Heart right ventricle (tissue), 16 donors: Measurements from ENCODE around the gene TAS2R30. TPM values are rescaled to one million over a fixed set of nuclear protein-coding genes. Genes with fewer than 3 reads are reported as not detected.

Experiments used
- ATAC-seq, 8 donors: fragments of 200-7000 bp; cut with Tn5 transposase; one replicate each; pipeline ENCODE4 v1.9.1; 2020; ENCODE audit warnings: mild to moderate bottlenecking in 8 of 8, moderate library complexity in 8 of 8, moderate number of reproducible peaks in 1 of 8
- DNase-seq, 2 donors: peaks; one replicate each; pipeline ENCODE4 v3.0.0-alpha.2; 2020
- H3K27ac ChIP-seq, 10 donors: fragments of 200-600 bp; sonication (generic) in 2 of 10; one replicate each; pipeline versions ENCODE4 v1.5.0 to v1.8.0; 2020 to 2022; ENCODE audit warnings: mild to moderate bottlenecking in 3 of 10
- H3K27me3 ChIP-seq, 7 donors: fragments of 200-600 bp; one replicate each; pipeline ENCODE4 v1.8.0; 2021 to 2022; ENCODE audit warnings: mild to moderate bottlenecking in 2 of 7
- H3K36me3 ChIP-seq, 9 donors: fragments of 200-600 bp; sonication (generic) in 1 of 9; one replicate each; pipeline versions ENCODE4 v1.5.0 to v1.8.0; 2020 to 2022; ENCODE audit warnings: mild to moderate bottlenecking in 2 of 9
- H3K4me1 ChIP-seq, 9 donors: fragments of 200-600 bp; sonication (generic) in 1 of 9; one replicate each; pipeline versions ENCODE4 v1.5.0 to v1.8.0; 2020 to 2022; ENCODE audit warnings: mild to moderate bottlenecking in 4 of 9
- H3K4me3 ChIP-seq, 10 donors: fragments of 200-600 bp; sonication (generic) in 2 of 10; one replicate each; pipeline versions ENCODE4 v1.5.0 to v1.8.0; 2020 to 2022; ENCODE audit warnings: mild to moderate bottlenecking in 7 of 10, moderate library complexity in 2 of 10
- H3K9me3 ChIP-seq, 11 donors: fragments of 200-600 bp in 10 of 11; sonication (generic) in 2 of 11; one replicate each; pipeline versions ENCODE4 v1.5.0 to v1.8.0; 2013 to 2022; ENCODE audit warnings: mild to moderate bottlenecking in 2 of 11, control low read depth in 1 of 11, moderate library complexity in 1 of 11
- WGBS, 2 donors: extraction: QIAGEN DNeasy Blood & Tissue Kit; methylation state at CpG; one replicate each; pipeline ENCODE4 v1.1.7; 2013; ENCODE audit warnings: inconsistent platforms in 1 of 2; 5-methylcytosine and 5-hydroxymethylcytosine counted together
- intact Hi-C, 10 donors: fragments of 100-400 bp; cut with DNase I; formaldehyde crosslinking; loops; one replicate each; pipeline versions ENCODE4 v1.11.1 to v1.14.2; 2022
- polyA plus RNA-seq, 2 donors: library from polyadenylated mRNA; stranded (reverse); fragments of 200-250 nt; gene quantifications; one replicate each; pipeline ENCODE4 v1.2.3, GENCODE V29; 2013
- total RNA-seq, 10 donors: library from RNA; stranded (reverse); fragmentation: NEBNext Ultra II Directional in 3 of 10; extraction: Animal tissue kit (Norgen Biotek cat#: 25700) in 3 of 10; gene quantifications; one replicate each; pipeline versions ENCODE4 v1.2.1 to v1.2.4, GENCODE V29; 2021 to 2023
- TF ChIP-seq, protein P1 (sequence below), 9 donors: fragments of 200-600 bp; sonication (generic) in 2 of 9; IDR thresholded peaks; one replicate each; pipeline versions ENCODE4 v1.5.0 to v1.8.0; 2021 to 2022; ENCODE audit warnings: antibody characterized with exemption in 9 of 9, mild to moderate bottlenecking in 5 of 9, moderate library complexity in 1 of 9
- donor health status: Arrhythmogenic right ventricular cardiomyopathy.
- donor health status: ischemic (EF 13 %, LVEDD 7.1; RV severe dilation, severe dysfunction).
- donor health status: healthy with polysubstance abuse.
- donor health status: DM: no; HTN: yes; CAD: no.
- donor health status: DM: no; HTN: no; CAD: no.
- donor health status: ischemic (EF 25% LVEDD 6.9; RV normal size, moderate dysfunction).
- donor health status: ischemic (EF 25% LVEDD 5.7; RV mildly dilated, moderate dysfunction).
- donor health status: healthy.
- donor health status: DM: yes; HTN: yes; CAD: no.
- donor health status: Ischemic cardiomyopathy.
- donor health status: ischemic (EF 35%, LVEDD 5.7; RV mildly dilated, moderate dysfunction).
- donor health status: nonischemic (EF 11% LVEDD 7.7; RV severe dilation, severe dysfunction).
- donor health status: DM: yes; HTN: yes; CAD: no.
- donor health status: PGD.
- donor health status: ischemic (EF 29% LVEDD 5.4; RV normal size, mild dysfunction).
- donor health status: nonischemic (EF 23%, LVEDD 6.1; RV moderate dilation, normal function).

Gene TAS2R30
- total and polyA plus RNA-seq, 12 donors, result 0.60 to 1.5 (median 1.0) TPM; not detected in 2

DNA sequence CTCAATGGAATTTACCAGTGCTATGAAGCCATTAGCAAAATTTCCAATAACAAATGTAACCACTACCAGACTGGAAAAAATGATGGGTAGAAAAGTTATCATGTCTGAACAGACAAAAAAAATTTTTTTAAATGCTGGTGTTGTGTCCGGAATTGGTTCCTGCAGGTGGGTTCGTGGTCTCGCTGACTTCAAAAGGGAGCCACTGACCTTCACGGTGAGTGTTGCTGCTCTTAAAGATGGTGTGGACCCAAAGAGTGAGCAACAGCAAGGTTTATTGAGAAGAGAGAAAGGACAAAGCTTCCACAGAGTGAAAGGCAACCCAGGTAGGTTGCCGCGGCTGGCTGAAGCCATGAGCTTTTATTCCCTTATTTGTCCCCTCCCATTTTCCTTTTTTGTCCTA lies 42.3 kb downstream of the TAS2R30 start, which contains the start of gene TAS2R43:
TSS of gene TAS2R43 (minus strand) at position 186 of the 400 bp plus-strand sequence. CDS start at position 102, 84 bp downstream.
- intact Hi-C loops, result no loop called here
- Histone ChIP-seq H3K9me3 (no peaks in the 10 kb centered on the region), H3K27me3 (no peaks in the 10 kb centered on the region), H3K4me1 (peaks cover 0 to 5% (median 0%) of the 10 kb centered on the region in 9 donors), H3K27ac (no peak within 1 kb of the TSS), H3K4me3 (no peak within 1 kb of the TSS), H3K36me3 (no peaks in the 10 kb centered on the region)
- TF ChIP-seq, protein P1, sequence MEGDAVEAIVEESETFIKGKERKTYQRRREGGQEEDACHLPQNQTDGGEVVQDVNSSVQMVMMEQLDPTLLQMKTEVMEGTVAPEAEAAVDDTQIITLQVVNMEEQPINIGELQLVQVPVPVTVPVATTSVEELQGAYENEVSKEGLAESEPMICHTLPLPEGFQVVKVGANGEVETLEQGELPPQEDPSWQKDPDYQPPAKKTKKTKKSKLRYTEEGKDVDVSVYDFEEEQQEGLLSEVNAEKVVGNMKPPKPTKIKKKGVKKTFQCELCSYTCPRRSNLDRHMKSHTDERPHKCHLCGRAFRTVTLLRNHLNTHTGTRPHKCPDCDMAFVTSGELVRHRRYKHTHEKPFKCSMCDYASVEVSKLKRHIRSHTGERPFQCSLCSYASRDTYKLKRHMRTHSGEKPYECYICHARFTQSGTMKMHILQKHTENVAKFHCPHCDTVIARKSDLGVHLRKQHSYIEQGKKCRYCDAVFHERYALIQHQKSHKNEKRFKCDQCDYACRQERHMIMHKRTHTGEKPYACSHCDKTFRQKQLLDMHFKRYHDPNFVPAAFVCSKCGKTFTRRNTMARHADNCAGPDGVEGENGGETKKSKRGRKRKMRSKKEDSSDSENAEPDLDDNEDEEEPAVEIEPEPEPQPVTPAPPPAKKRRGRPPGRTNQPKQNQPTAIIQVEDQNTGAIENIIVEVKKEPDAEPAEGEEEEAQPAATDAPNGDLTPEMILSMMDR (IDR thresholded peaks at IDR 0.05), result no peak
- ATAC-seq (no peak), DNase-seq (no peak)
- 95 to 99% methylated on average over 3 to 6 of the region's 6 CpGs for WGBS, 2 donors

DNA sequence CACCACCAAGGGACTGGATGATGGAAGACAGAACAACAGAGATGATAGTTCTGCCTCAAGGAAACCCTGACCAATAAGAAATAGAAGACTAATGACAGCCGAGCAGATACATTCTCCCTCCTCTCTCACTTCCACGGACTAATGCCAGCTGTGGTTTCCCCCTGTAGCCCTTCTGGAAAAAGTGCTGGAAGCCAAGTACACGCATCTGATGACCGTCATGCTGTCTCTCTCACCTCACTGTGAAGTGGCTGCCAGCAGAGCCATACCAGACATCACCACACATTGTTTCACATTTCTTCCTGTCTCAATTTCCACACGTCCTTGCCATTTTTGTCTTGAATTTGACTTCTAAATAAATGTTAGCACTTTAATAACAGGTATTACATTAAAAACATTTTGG lies 45.2 kb downstream of the TAS2R30 start:
- TF ChIP-seq, protein P1 (IDR thresholded peaks at IDR 0.05), result no peak
- WGBS, 2 donors, result 0 to 32% methylated on average over 1 to 5 of the region's 5 CpGs
- H3K27ac ChIP-seq, result no peak overlapping the region
- intact Hi-C loops, result loop anchor here in 1 of 10 donors (5.0 kb wide), 1 partner anchor 52 kb away; no protein-coding TSS in a partner anchor
- no peaks in the 10 kb centered on the region for H3K36me3 ChIP-seq
- no peaks in the 10 kb centered on the region for H3K27me3 ChIP-seq
- no peak for DNase-seq
- peak in 1 of 8 donors; percentile 68 for ATAC-seq
- peaks cover 0 to 5% (median 0%) of the 10 kb centered on the region in 9 donors for H3K4me1 ChIP-seq
- H3K4me3 ChIP-seq, result no peak overlapping the region
- no peaks in the 10 kb centered on the region for H3K9me3 ChIP-seq

DNA sequence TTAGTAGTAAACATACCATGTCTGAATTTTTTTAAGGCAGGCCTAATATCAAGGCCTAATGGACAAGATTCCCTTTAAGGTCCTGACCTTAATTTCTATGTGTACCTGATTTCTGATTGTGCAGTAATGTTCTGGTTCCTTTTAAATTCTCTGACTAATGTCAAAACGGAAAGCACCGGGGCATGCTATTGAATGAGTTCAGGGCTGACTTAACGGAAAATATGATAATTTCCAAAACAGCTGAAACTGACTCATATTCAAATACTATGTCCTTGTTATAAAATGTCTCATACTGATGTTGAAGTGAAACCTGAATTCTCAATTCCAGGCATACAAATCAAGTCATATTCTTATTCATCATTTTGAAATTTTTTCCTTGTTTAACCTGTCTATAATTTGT lies 49.0 kb downstream of the TAS2R30 start:
- no peak for DNase-seq
- intact Hi-C loops, result loop anchor here in 1 of 10 donors (5.0 kb wide), 1 partner anchor 48 kb away; no protein-coding TSS in a partner anchor
- TF ChIP-seq, protein P1 (IDR thresholded peaks at IDR 0.05), result no peak
- WGBS, 2 donors, result 92% methylated on average over 3 of the region's 3 CpGs; no CpG with 5 or more reads in 1 of the 2 donors
- Histone ChIP-seq H3K4me3 (no peak overlapping the region), H3K4me1 (peaks cover 0 to 5% (median 0%) of the 10 kb centered on the region in 9 donors), H3K27ac (no peak overlapping the region), H3K27me3 (no peaks in the 10 kb centered on the region), H3K36me3 (no peaks in the 10 kb centered on the region), H3K9me3 (peaks cover 0 to 17% (median 0%) of the 10 kb centered on the region in 11 donors)
- no peak for ATAC-seq

Other genes starting within 250 kb of the TAS2R30 start
- gene TAS2R13, start 225.1 kb downstream of the TAS2R30 start, total RNA-seq, result 1 to 10 TPM in 1 of 10 donors, under 1 TPM in 9; 0.28 to 1.1 (median 0.46) TPM
- under 1 TPM; 0.04 to 0.15 TPM for gene TAS2R13, start 225.1 kb downstream of the TAS2R30 start, polyA plus RNA-seq
- gene PRH2, start 205.4 kb downstream of the TAS2R30 start, total RNA-seq, result not detected
- gene PRH2, start 205.4 kb downstream of the TAS2R30 start, polyA plus RNA-seq, result not detected
- gene TAS2R14, start 195.4 kb downstream of the TAS2R30 start, total RNA-seq, result 1 to 10 TPM in 4 of 10 donors, under 1 TPM in 6; 0.64 to 1.6 (median 0.91) TPM
- 1 to 10 TPM in 1 of 2 donors, under 1 TPM in 1; 0.30 to 1.7 TPM for gene TAS2R14, start 195.4 kb downstream of the TAS2R30 start, polyA plus RNA-seq
- gene TAS2R50, start 147.7 kb downstream of the TAS2R30 start, total RNA-seq, result under 1 TPM in 7 of 10 donors, not detected in 3; 0.24 to 0.88 (median 0.59) TPM
- not detected for gene TAS2R50, start 147.7 kb downstream of the TAS2R30 start, polyA plus RNA-seq
- gene TAS2R20, start 136.3 kb downstream of the TAS2R30 start, total RNA-seq, result under 1 TPM; 0.26 to 0.64 (median 0.42) TPM
- under 1 TPM; 0.13 to 0.29 TPM for gene TAS2R20, start 136.3 kb downstream of the TAS2R30 start, polyA plus RNA-seq
- 1 to 10 TPM in 2 of 10 donors, under 1 TPM in 8; 0.25 to 1.2 (median 0.77) TPM for gene TAS2R19, start 112.0 kb downstream of the TAS2R30 start, total RNA-seq
- under 1 TPM; 0.12 to 0.59 TPM for gene TAS2R19, start 112.0 kb downstream of the TAS2R30 start, polyA plus RNA-seq
- 1 to 10 TPM in 1 of 10 donors, under 1 TPM in 9; 0.38 to 1.6 (median 0.84) TPM for gene TAS2R31, start 103.2 kb downstream of the TAS2R30 start, total RNA-seq
- gene TAS2R31, start 103.2 kb downstream of the TAS2R30 start, polyA plus RNA-seq, result under 1 TPM; 0.12 to 0.29 TPM
- under 1 TPM in 7 of 10 donors, not detected in 3; 0.28 to 0.93 (median 0.51) TPM for gene TAS2R46, start 72.3 kb downstream of the TAS2R30 start, total RNA-seq
- gene TAS2R46, start 72.3 kb downstream of the TAS2R30 start, polyA plus RNA-seq, result not detected
- under 1 TPM in 4 of 10 donors, not detected in 6; 0.28 to 0.53 (median 0.31) TPM for gene TAS2R43, start 42.3 kb downstream of the TAS2R30 start, total RNA-seq
- not detected for gene TAS2R43, start 42.3 kb downstream of the TAS2R30 start, polyA plus RNA-seq
- gene SMIM10L1, start 36.5 kb upstream of the TAS2R30 start, total RNA-seq, result 10 to 100 TPM; 14.0 to 23.7 (median 19.3) TPM
- gene SMIM10L1, start 36.5 kb upstream of the TAS2R30 start, polyA plus RNA-seq, result 10 to 100 TPM; 12.5 to 26.2 TPM
- gene TAS2R42, start 52.3 kb upstream of the TAS2R30 start, total RNA-seq, result not detected
- not detected for gene TAS2R42, start 52.3 kb upstream of the TAS2R30 start, polyA plus RNA-seq
- gene PRB3, start 135.1 kb upstream of the TAS2R30 start, total RNA-seq, result not detected
- gene PRB3, start 135.1 kb upstream of the TAS2R30 start, polyA plus RNA-seq, result not detected
- not detected for gene PRB4, start 175.8 kb upstream of the TAS2R30 start, total RNA-seq
- gene PRB4, start 175.8 kb upstream of the TAS2R30 start, polyA plus RNA-seq, result not detected